ENCODE results near the gene NKX3-2. TPM values are rescaled to one million over a fixed set of nuclear protein-coding genes. Genes with fewer than 3 reads are reported as not detected.

The NKX3-2 gene
- total RNA-seq, 1 experiment from 2014 or later, result 1.2 TPM

- Histone ChIP-seq H3K4me3 (no peak overlapping the region), H3K27me3 (no peaks in the 10 kb centered on the region), H3K36me3 (no peaks in the 10 kb centered on the region), H3K9me3 (no peaks in the 10 kb centered on the region)
- no peak for DNase-seq
Measured at GRCh38 chr4:13538427-13538973, 5.8 kb downstream of the NKX3-2 start.

GRCh38 chr4:13537832-13538177, 6.5 kb downstream of the NKX3-2 start:
- Histone ChIP-seq H3K4me3 (no peak overlapping the region), H3K9me3 (no peaks in the 10 kb centered on the region), H3K36me3 (no peaks in the 10 kb centered on the region), H3K27me3 (no peaks in the 10 kb centered on the region)
- no peak for DNase-seq

- no peaks in the 10 kb centered on the region for H3K27me3 ChIP-seq
- H3K4me3 ChIP-seq, result no peak overlapping the region
- no peak for DNase-seq
- H3K9me3 ChIP-seq, result no peaks in the 10 kb centered on the region
- H3K36me3 ChIP-seq, result no peaks in the 10 kb centered on the region
Measured at GRCh38 chr4:13537011-13537831, 7.1 kb downstream of the NKX3-2 start.

GRCh38 chr4:13536607-13537006, 7.7 kb downstream of the NKX3-2 start:
- Histone ChIP-seq H3K36me3 (no peaks in the 10 kb centered on the region), H3K9me3 (no peaks in the 10 kb centered on the region), H3K27me3 (no peaks in the 10 kb centered on the region), H3K4me3 (no peak overlapping the region)
- no peak for DNase-seq

- H3K9me3 ChIP-seq, result no peaks in the 10 kb centered on the region
- no peak overlapping the region for H3K4me3 ChIP-seq
- no peak for DNase-seq
- no peaks in the 10 kb centered on the region for H3K36me3 ChIP-seq
- no peaks in the 10 kb centered on the region for H3K27me3 ChIP-seq
Measured at GRCh38 chr4:13535708-13536361, 8.5 kb downstream of the NKX3-2 start.

- H3K9me3 ChIP-seq, result no peaks in the 10 kb centered on the region
Measured at GRCh38 chr4:13535118-13535517, 9.2 kb downstream of the NKX3-2 start.

GRCh38 chr4:13534344-13535063, 9.8 kb downstream of the NKX3-2 start:
- no peaks in the 10 kb centered on the region for H3K9me3 ChIP-seq
- no peaks in the 10 kb centered on the region for H3K27me3 ChIP-seq
- no peak for DNase-seq
- H3K4me3 ChIP-seq, result no peak overlapping the region
- H3K36me3 ChIP-seq, result no peaks in the 10 kb centered on the region

More at GRCh38 chr4:13535118-13535517, 9.2 kb downstream of the NKX3-2 start:
- DNase-seq, result no peak
- H3K27me3 ChIP-seq, result no peaks in the 10 kb centered on the region
- H3K4me3 ChIP-seq, result no peak overlapping the region
- no peaks in the 10 kb centered on the region for H3K36me3 ChIP-seq

- H3K9me3 ChIP-seq, result no peaks in the 10 kb centered on the region
- no peak for DNase-seq
- H3K27me3 ChIP-seq, result no peaks in the 10 kb centered on the region
- no peak overlapping the region for H3K4me3 ChIP-seq
- no peaks in the 10 kb centered on the region for H3K36me3 ChIP-seq
Measured at GRCh38 chr4:13533670-13534343, 10.5 kb downstream of the NKX3-2 start.

- Histone ChIP-seq H3K9me3 (no peaks in the 10 kb centered on the region), H3K36me3 (no peaks in the 10 kb centered on the region), H3K27me3 (no peaks in the 10 kb centered on the region), H3K4me3 (no peak overlapping the region)
- no peak for DNase-seq
Measured at GRCh38 chr4:13531625-13531998, 12.7 kb downstream of the NKX3-2 start.

GRCh38 chr4:13530823-13531624, 13.3 kb downstream of the NKX3-2 start:
- Histone ChIP-seq H3K4me3 (no peak overlapping the region), H3K9me3 (no peaks in the 10 kb centered on the region), H3K36me3 (no peaks in the 10 kb centered on the region), H3K27me3 (no peaks in the 10 kb centered on the region)
- DNase-seq, result no peak

- Histone ChIP-seq H3K4me3 (no peak overlapping the region), H3K27me3 (no peaks in the 10 kb centered on the region), H3K36me3 (no peaks in the 10 kb centered on the region), H3K9me3 (no peaks in the 10 kb centered on the region)
- no peak for DNase-seq
Measured at GRCh38 chr4:13529128-13529919, 15.0 kb downstream of the NKX3-2 start.

- Histone ChIP-seq H3K27me3 (no peaks in the 10 kb centered on the region), H3K4me3 (no peak overlapping the region), H3K36me3 (no peaks in the 10 kb centered on the region), H3K9me3 (no peaks in the 10 kb centered on the region)
- DNase-seq, result no peak
Measured at GRCh38 chr4:13528821-13529127, 15.5 kb downstream of the NKX3-2 start.

- no peaks in the 10 kb centered on the region for H3K36me3 ChIP-seq
- H3K4me3 ChIP-seq, result no peak overlapping the region
- H3K9me3 ChIP-seq, result no peaks in the 10 kb centered on the region
- no peak for DNase-seq
- no peaks in the 10 kb centered on the region for H3K27me3 ChIP-seq
Measured at GRCh38 chr4:13527981-13528820, 16.1 kb downstream of the NKX3-2 start.

GRCh38 chr4:13527192-13527980, 16.9 kb downstream of the NKX3-2 start:
- Histone ChIP-seq H3K4me3 (no peak overlapping the region), H3K9me3 (no peaks in the 10 kb centered on the region), H3K36me3 (no peaks in the 10 kb centered on the region), H3K27me3 (no peaks in the 10 kb centered on the region)
- DNase-seq, result no peak

Data from MG63 (cell line).